GM19324 (cell line): Measurements from ENCODE around the gene PRAMEF5.
"Not testable (repeated sequence)": the region's sequence is repeated elsewhere in the genome, so short reads cannot be mapped to it uniquely, and the experiment has no call there.

Experiments
- ATAC-seq: cut with Tn5 transposase; IDR thresholded peaks from one replicate; pipeline ENCODE4 v1.9.1; 2021; ENCODE audit warnings: mild to moderate bottlenecking, moderate library complexity; ENCODE audit not compliant: unreplicated experiment, low FRiP score

The PRAMEF5 gene

DNA sequence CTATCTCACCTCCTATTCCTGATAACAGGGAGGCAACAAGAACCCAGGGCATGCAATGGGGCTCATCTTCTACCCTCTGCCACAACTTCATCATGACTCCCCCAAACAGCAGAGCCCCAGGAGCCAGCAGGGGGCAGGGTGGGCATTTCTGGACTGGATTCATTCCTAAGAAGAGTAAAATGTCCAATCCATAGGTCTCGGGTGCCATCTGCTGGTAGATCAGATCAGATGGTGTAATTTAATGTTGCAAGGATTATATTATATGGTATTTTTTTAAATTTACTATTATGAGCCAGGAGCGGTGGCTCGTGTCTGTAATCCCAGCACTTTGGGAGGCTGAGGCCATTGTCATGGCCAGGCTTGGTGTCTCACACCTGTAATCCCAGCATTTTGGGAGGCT, 11.1 kb downstream of the PRAMEF5 start:
- ATAC-seq = not testable (repeated sequence)

DNA sequence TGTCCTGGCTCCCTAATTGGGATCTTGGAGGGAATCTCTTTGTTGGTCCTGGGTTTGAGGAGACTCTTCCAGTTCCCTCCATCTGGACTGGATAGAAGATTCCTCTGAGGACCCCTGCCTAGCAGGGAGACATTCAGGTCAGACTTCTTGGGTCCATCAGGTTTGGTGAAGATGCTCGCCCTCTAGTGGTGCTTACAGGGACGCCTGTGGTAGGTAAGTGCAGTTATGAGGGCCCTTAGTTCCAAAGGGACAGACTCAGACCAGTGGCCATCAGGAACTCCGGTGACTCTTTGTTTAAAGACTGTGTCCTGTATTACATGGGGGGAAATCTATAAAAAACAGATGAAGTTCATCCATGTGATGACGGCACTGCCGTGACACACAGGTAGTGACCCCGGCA, 23.0 kb downstream of the PRAMEF5 start:
- ATAC-seq = not testable (repeated sequence)

DNA sequence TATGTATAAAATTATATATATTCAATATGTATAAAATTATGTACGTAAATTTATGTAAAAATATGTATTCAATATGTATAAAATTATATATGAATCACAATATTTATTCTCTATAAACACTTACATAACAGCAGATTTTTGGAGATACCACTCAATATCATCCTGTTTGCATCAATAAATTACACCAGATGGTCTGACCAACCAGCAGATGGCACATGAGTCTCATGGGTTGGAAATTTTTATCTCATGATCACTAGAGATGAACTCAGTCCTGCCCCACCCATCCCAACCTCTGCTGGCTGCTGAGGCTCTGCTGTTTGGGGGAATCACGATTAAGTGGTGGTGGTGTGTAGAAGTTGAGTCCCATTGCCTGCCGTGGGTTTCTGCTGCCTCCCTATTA, 25.6 kb downstream of the PRAMEF5 start:
- ATAC-seq = not testable (repeated sequence)

DNA sequence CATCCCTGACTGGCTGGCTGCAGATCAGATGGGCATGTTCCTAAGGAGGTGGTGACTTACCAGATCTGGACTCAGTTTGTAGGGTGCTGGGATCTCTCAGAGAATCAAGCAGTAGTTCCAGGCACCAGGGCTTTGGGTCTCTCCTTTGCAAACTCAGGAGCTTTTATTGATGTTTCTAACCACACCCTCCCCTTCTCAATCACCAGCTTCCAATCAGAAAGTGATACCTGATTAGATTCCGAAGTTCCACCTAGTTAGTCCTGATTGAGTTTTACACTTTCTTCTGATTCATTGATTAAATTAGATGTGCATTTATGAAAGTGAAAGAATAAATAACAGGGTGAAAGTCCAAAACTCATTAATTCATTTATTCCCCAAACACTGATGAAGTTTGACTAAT, 31.0 kb downstream of the PRAMEF5 start, which contains the start of gene PRAMEF8:
Gene PRAMEF8, minus strand, starts transcription at position 101 of the 400 bp plus-strand sequence. CDS start 1,046 bp downstream, outside the sequence.
- ATAC-seq = not testable (repeated sequence)

DNA sequence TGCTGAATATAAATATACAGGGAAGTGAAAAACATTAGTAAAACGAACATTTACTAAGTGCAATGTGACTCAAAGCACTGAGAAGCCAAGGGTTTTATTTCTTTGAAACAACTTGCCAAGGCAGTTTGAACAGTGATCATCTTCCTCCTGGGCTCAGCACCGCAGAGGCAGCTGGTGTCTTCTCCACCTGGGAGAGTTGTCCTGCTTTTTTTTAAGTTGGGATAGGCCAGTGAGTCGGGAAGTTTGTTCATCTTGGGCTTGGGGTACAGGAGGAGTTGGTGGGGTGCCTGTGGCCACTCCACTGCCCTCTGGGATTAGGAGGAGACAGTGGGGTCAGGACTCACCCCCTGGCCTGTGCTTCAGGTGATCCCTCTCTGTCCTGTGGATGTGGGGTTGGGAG, 35.0 kb downstream of the PRAMEF5 start:
- not testable (repeated sequence) for ATAC-seq

DNA sequence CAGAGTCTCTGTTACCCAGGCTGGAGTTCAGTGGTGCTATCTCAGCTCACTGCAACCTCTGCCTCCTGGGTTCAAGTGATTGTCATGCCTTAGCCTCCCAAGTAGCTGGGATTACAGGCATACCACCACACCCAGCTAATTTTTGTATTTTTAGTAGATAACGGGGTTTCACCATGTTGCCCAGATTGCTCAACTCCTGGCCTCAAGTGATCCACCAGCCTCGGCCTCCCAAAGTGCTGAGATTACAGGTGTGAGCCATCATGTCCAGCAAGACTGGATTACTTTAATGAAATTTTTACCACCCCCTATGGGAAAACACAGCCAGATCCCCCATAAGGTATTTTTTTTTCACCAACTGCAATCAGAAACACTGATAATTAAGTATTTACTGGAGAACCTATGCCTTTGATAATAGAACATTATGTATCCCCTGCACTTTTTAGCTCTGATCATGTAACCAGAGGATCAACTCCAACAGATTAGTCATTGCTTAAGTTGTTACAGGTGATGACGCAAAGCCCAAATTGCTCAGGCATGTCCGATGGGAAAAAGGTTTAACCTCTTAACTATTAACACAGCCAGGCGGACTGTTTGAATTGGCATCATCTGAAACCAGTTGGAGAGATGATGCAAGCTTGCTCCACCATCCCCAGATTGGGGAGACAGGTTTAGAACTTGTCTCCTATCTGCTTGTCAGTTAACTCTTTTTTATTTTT, 43.4 kb downstream of the PRAMEF5 start:
- ATAC-seq = not testable (repeated sequence)

DNA sequence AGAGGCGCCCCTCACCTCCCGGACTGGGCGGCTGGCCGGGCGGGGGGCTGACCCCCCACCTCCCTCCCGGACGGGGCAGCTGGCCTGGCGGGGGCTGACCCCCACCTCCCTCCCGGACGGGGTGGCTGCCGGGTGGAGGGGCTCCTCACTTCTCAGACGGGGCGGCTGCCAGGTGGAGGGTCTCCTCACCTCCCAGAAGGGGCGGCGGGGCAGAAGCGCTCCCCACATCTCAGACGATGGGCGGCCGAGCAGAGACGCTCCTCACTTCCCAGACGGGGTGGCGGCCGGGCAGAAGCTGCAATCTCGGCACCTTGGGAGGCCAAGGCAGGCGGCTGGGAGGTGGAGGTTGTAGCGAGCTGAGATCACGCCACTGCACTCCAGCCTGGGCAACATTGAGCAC, 44.7 kb downstream of the PRAMEF5 start:
- ATAC-seq = not testable (repeated sequence)

DNA sequence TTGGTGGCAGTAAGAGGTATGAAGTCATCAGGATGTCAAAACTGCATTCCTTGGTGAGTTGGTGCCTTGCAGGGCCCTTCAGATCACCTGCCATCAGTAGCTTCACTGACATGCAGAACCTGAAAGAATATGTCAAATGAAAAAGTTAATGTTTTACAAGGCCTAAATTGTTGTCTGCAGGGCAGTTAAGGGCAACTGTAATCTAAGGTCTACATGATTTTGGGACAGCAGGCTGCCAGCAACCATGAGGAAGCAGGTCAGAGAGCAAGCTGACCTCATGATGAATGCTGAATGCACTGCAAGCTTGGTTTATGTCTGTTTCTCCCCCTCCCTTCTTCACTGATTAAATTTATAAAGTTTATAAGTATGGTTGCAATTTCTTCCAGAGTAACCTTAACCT, 48.2 kb downstream of the PRAMEF5 start:
- not testable (repeated sequence) for ATAC-seq

DNA sequence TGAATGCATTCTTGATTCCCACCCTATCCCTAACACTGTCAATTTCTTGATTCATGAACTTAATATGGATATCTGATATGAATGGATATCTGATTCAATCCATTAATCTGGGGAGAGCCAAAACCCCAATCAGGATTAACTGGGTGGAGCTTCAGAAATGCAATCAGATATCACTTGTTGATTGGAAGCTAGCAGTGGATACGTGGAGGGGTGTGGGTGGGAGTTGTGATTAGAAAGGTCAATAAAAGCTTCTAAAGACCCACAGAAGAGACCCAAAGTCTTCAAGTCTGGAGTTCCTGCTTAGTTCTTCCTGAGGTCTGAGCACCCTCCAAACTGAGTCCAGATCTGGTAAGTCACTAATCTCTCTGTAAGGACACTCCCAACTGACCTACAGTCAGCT, 49.2 kb downstream of the PRAMEF5 start, which contains the start of gene PRAMEF33:
Gene PRAMEF33, plus strand, starts transcription at position 301 of the 400 bp plus-strand sequence. CDS start 2,416 bp downstream, outside the sequence.
- not testable (repeated sequence) for ATAC-seq
